Neural cell (in vitro differentiated cells): ENCODE data around the gene LRRC31.

Experiments used
- CTCF ChIP-seq: fragments of 450-650 bp; IDR thresholded peaks from 2 replicates; pipeline ENCODE4 v1.5.1; 2014; ENCODE audit warnings: antibody characterized with exemption, mild to moderate bottlenecking, moderate library complexity; ENCODE audit not compliant: poor library complexity, severe bottlenecking
- EP300 ChIP-seq: fragments of 450-650 bp; conservative IDR thresholded peaks from 2 replicates; pipeline ENCODE4 v1.6.1; 2014; ENCODE audit warnings: antibody characterized with exemption, mild to moderate bottlenecking, moderate library complexity; ENCODE audit not compliant: poor library complexity, severe bottlenecking
- EZH2 ChIP-seq: fragments of 200-600, 300-800 bp; shearing (Covaris generic), sonication (generic); IDR thresholded peaks from 2 replicates; pipeline ENCODE4 v1.6.1; 2014; ENCODE audit warnings: antibody characterized with exemption, low read length, borderline replicate concordance, mild to moderate bottlenecking; ENCODE audit not compliant: insufficient read depth, poor library complexity, severe bottlenecking
- MXI1 ChIP-seq: fragments of 450-650 bp; conservative IDR thresholded peaks from 2 replicates; pipeline ENCODE4 v1.6.1; 2014; ENCODE audit warnings: antibody characterized with exemption, mild to moderate bottlenecking; ENCODE audit not compliant: poor library complexity, severe bottlenecking
- POLR2AphosphoS5 ChIP-seq: IDR thresholded peaks from 2 replicates; pipeline ENCODE4 v1.6.1; 2012
- RAD21 ChIP-seq: fragments of 450-650 bp; conservative IDR thresholded peaks from 2 replicates; pipeline ENCODE4 v1.6.1; 2014; ENCODE audit warnings: antibody characterized with exemption, mild to moderate bottlenecking, moderate library complexity
- REST ChIP-seq: IDR thresholded peaks from 2 replicates; pipeline ENCODE4 v1.6.1; 2012; ENCODE audit warnings: borderline replicate concordance
- SMC3 ChIP-seq: fragments of 450-650 bp; conservative IDR thresholded peaks from 2 replicates; pipeline ENCODE4 v1.6.1; 2014; ENCODE audit warnings: antibody characterized with exemption, mild to moderate bottlenecking, moderate library complexity; ENCODE audit not compliant: poor library complexity
- TAF1 ChIP-seq: IDR thresholded peaks from 2 replicates; pipeline ENCODE4 v1.6.1; 2012; ENCODE audit warnings: low read depth

- TF ChIP-seq CTCF (no peak), EZH2 (no peak), RAD21 (no peak), EP300 (no peak), REST (no peak), POLR2AphosphoS5 (no peak), TAF1 (no peak), MXI1 (no peak), SMC3 (no peak)
These were observed 54.1 kb downstream of the LRRC31 start for GRCh38 chr3:169815590-169816150.
